HEK293 (cell line): ENCODE results near the gene LRRC53.

Source experiments
- CTCF ChIP-seq: fragments of 450-650 bp; formaldehyde crosslinking; IDR thresholded peaks from 2 replicates; pipeline ENCODE4 v1.5.1; 2016; ENCODE audit warnings: missing biosample characterization, missing genetic modification characterization
- REST ChIP-seq: fragments of 450-650 bp; formaldehyde crosslinking; IDR thresholded peaks from 2 replicates; pipeline ENCODE4 v1.5.1; 2016; ENCODE audit warnings: missing biosample characterization, missing genetic modification characterization
- ZNF10 ChIP-seq: fragments of 450-650 bp; formaldehyde crosslinking; IDR thresholded peaks from 2 replicates; pipeline ENCODE4 v1.5.1; 2017; ENCODE audit warnings: missing biosample characterization, missing genetic modification characterization
- ZNF274 ChIP-seq, 2 experiments: fragments of 200-500 bp in 1 of 2; fragments of 450-650 bp in 1 of 2; sonication (Bioruptor generic) in 1 of 2; formaldehyde crosslinking in 1 of 2; IDR thresholded peaks; 2 replicates each; pipeline versions ENCODE4 v1.5.1 to v1.6.1; 2014 to 2016; ENCODE audit warnings: borderline replicate concordance in 1 of 2, inconsistent platforms in 1 of 2, low read length in 1 of 2, missing biosample characterization in 1 of 2, missing genetic modification characterization in 1 of 2

GRCh38 chr1:74423471-74423870 lies 88.9 kb downstream of the LRRC53 start:
- TF ChIP-seq ZNF274 (IDR thresholded peaks at IDR 0.05; ENCODE audit: low read length), result no peak
- TF ChIP-seq ZNF274 (tag by site-specific recombination; IDR thresholded peaks at IDR 0.05; ENCODE audit: borderline replicate concordance), result no peak
- no peak for TF ChIP-seq CTCF (tag by site-specific recombination)
- no peak for TF ChIP-seq REST (tag by site-specific recombination)
- no peak for TF ChIP-seq ZNF10 (tag by site-specific recombination)
